Small intestine (tissue), 7 donors: ENCODE data around the gene DHRS2. TPM values are rescaled to one million over a fixed set of nuclear protein-coding genes. Genes with fewer than 3 reads are reported as not detected.
"Not testable (repeated sequence)": the region's sequence is repeated elsewhere in the genome, so short reads cannot be mapped to it uniquely, and the experiment has no call there.

Experiments
- DNase-seq, 2 donors: peaks; one replicate each; pipeline versions ENCODE4 v3.0.0 to v3.0.0-alpha.2; 2013
- FAIRE-seq: peaks from 2 replicates; lab custom pipeline; 2012; peaks lifted over from hg19 to GRCh38; lab: Jason Lieb, UNC
- H3K27ac ChIP-seq, 3 donors: one replicate each; pipeline ENCODE4 v1.5.1; 2013; ENCODE audit warnings: low read length in 2 of 3, mild to moderate bottlenecking in 2 of 3, control low read depth in 1 of 3, inconsistent platforms in 1 of 3, low read depth in 1 of 3, moderate library complexity in 1 of 3
- H3K27me3 ChIP-seq, 3 donors: one replicate each; pipeline ENCODE4 v1.6.1; 2013; ENCODE audit warnings: low read length in 3 of 3, inconsistent platforms in 1 of 3; ENCODE audit not compliant: control insufficient read depth in 3 of 3, insufficient read depth in 3 of 3
- H3K36me3 ChIP-seq, 3 donors: one replicate each; pipeline ENCODE4 v1.6.1; 2013; ENCODE audit warnings: low read length in 3 of 3, inconsistent platforms in 1 of 3, low read depth in 1 of 3, mild to moderate bottlenecking in 1 of 3, moderate library complexity in 1 of 3; ENCODE audit not compliant: control insufficient read depth in 3 of 3, insufficient read depth in 2 of 3
- H3K4me1 ChIP-seq, 3 donors: one replicate each; pipeline ENCODE4 v1.6.1; 2013; ENCODE audit warnings: low read length in 2 of 3, inconsistent platforms in 1 of 3, low read depth in 1 of 3, mild to moderate bottlenecking in 1 of 3, moderate library complexity in 1 of 3; ENCODE audit not compliant: control insufficient read depth in 3 of 3, insufficient read depth in 2 of 3
- H3K4me3 ChIP-seq, 3 donors: one replicate each; pipeline ENCODE4 v1.5.1; 2013; ENCODE audit warnings: low read length in 3 of 3, control low read depth in 1 of 3, inconsistent platforms in 1 of 3, low read depth in 1 of 3, mild to moderate bottlenecking in 1 of 3, moderate library complexity in 1 of 3
- H3K9me3 ChIP-seq, 2 donors: one replicate each; pipeline ENCODE4 v1.6.1; 2013; ENCODE audit warnings: low read depth in 1 of 2, low read length in 1 of 2; ENCODE audit not compliant: control insufficient read depth in 2 of 2, insufficient read depth in 1 of 2
- WGBS, 3 donors: extraction: QIAGEN DNeasy Blood & Tissue Kit; methylation state at CpG; one replicate each; pipeline ENCODE4 v1.1.7; 2013; 5-methylcytosine and 5-hydroxymethylcytosine counted together
- polyA plus RNA-seq, 4 donors: library from polyadenylated mRNA; stranded (reverse) in 3 of 4; unstranded in 1 of 4; fragments of 200-250 nt in 3 of 4; fragments of 120-200 nt in 1 of 4; gene quantifications; one replicate each; pipeline versions ENCODE4 v1.2.1 to v1.2.3, GENCODE V29; 2013
- donor health status: healthy with polysubstance abuse.
- donor health status: control.
- donor health status: control.
- donor health status: Bipolar disorder and iron deficiency.
- donor health status: healthy.

Gene DHRS2
- polyA plus RNA-seq, 4 donors: 0.81 to 1.1 TPM; not detected in 2

- Histone ChIP-seq H3K27ac (peak overlapping the region in 1 of 3 donors; percentile 15), H3K4me3 (no peak overlapping the region), H3K9me3 (peaks cover 0 to 5% of the 10 kb centered on the region in 2 donors), H3K27me3 (no peaks in the 10 kb centered on the region), H3K36me3 (no peaks in the 10 kb centered on the region), H3K4me1 (peaks cover 0 to 18% (median 0%) of the 10 kb centered on the region in 3 donors)
- no peak for FAIRE-seq
- peak in 1 of 2 donors; percentile 63 for DNase-seq
- WGBS, 3 donors: 69 to 77% (median 70%) methylated on average over 4 of the region's 4 CpGs
These were observed 2.9 kb upstream of the DHRS2 start for GRCh38 chr14:23633160-23633701.

DNA sequence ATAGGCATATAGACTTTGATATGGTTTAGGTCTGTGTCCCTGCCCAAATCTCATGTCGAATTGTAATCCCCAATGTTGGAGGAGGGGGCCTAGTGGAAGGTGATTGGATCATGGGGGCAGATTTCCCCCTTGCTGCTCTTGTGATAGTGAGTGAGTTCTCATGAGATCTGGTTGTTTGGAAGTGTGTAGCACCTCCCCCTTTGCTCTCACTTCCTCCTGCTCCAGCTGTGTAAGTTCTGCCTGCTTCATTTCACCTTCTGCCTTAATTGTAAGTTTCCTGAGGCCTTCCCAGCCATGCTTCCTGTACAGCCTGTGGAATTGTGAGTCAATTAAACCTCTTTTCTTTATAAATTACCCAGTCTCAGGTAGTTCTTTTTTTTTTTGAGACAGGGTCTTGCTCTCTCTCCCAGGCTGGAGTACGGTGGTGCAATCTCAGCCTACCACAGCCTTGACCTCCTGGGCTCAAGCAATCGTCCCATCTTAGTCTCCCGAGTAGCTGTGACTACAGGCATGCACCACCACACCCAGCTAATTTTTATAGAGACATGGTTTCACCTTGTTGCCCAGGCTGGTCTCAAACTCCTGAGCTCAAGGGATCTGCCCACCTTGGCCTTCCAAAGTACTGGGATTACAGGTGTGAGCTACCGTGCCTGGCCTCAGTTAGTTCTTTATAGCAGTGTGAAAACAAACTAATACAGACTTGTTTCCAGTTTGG lies 1.3 kb upstream of the DHRS2 start:
- H3K9me3 ChIP-seq, H3K27ac ChIP-seq, H3K36me3 ChIP-seq, H3K4me3 ChIP-seq, H3K27me3 ChIP-seq, DNase-seq, FAIRE-seq: not testable (repeated sequence)
- H3K4me1 ChIP-seq: peaks cover 0 to 18% (median 0%) of the 10 kb centered on the region in 3 donors
- 75 to 84% (median 76%) methylated on average over 5 of the region's 5 CpGs for WGBS, 3 donors

GRCh38 chr14:23637312-23637654 lies 1.1 kb downstream of the DHRS2 start:
- not testable (repeated sequence) for H3K27ac ChIP-seq, H3K27me3 ChIP-seq, H3K4me3 ChIP-seq, DNase-seq, H3K9me3 ChIP-seq, FAIRE-seq, H3K36me3 ChIP-seq
- WGBS, 3 donors: 92 to 98% (median 92%) methylated on average over 4 of the region's 4 CpGs
- H3K4me1 ChIP-seq: peaks cover 0 to 11% (median 0%) of the 10 kb centered on the region in 3 donors

DNA sequence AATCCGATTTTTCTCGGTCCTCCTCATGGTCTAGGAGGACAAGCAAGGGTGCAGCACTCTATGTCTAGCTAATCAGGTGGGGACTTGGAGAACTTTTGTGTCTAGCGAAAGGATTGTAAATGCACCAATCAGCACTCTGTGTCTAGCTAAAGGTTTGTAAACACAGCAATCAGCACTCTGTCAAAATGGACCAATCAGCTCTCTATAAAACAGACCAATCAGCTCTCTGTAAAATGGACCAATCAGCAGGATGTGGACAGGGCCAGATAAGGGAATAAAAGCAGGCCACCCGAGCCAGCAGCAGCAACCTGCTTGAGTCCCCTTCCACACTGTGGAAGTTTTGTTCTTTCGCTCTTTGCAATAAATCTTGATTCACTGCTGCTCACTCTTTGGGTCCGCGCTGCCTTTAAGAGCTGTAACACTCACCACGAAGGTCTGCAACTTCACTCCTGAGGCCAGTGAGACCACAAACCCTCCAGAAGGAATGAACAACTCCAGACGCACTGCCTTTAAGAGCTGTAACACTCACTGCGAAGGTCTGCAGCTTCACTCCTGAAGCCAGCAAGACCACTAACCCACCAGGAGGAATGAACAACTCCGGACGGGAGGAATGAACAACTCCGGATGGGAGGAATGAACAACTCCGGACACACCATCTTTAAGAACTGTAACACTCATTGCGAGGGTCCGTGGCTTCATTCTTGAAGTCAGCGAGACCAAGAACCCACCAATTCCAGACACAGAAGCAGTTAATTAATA lies 1.7 kb downstream of the DHRS2 start:
- not testable (repeated sequence) for H3K9me3 ChIP-seq, FAIRE-seq, H3K4me3 ChIP-seq, H3K27ac ChIP-seq, DNase-seq, H3K27me3 ChIP-seq, H3K36me3 ChIP-seq, H3K4me1 ChIP-seq
- WGBS, 3 donors: 89 to 93% (median 90%) methylated on average over 17 of the region's 17 CpGs

DNA sequence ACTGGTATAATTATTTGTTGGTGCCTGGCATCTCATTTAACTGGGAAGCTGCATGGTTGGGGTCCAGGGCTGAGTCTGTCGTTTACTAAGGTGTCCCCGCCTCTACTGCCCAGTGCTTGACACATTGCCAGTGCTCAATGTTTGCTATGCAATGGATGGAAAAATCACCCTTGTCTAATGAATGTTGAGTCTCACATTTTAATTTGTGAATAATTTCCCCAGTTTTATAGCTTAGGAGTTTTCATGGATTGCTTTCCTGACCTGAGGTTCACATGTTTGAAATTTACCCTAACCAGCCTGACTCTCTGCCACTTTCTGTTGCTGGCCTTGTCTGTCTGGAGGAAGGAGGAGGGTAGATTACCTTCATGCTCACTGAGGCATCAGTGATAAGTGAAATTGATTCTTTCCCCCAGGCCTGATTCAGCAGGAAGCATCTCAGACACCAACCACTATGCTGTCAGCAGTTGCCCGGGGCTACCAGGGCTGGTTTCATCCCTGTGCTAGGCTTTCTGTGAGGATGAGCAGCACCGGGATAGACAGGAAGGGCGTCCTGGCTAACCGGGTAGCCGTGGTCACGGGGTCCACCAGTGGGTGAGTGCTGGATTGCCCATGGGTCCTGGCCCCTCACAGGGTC lies 2.4 kb downstream of the DHRS2 start:
- no peak overlapping the region for H3K27ac ChIP-seq
- peaks cover 0 to 2% (median 0%) of the 10 kb centered on the region in 3 donors for H3K4me1 ChIP-seq
- DNase-seq (no peak), FAIRE-seq (no peak)
- no peaks in the 10 kb centered on the region for H3K36me3 ChIP-seq
- H3K4me3 ChIP-seq: no peak overlapping the region
- WGBS, 3 donors: 84 to 89% (median 88%) methylated on average over 8 of the region's 8 CpGs
- H3K27me3 ChIP-seq: no peaks in the 10 kb centered on the region
- H3K9me3 ChIP-seq: peaks cover 0 to 5% of the 10 kb centered on the region in 2 donors

- WGBS, 3 donors: 90 to 92% (median 92%) methylated on average over 21 of the region's 21 CpGs
- no peak for FAIRE-seq
- Histone ChIP-seq H3K9me3 (peaks cover 0 to 5% of the 10 kb centered on the region in 2 donors), H3K27me3 (no peaks in the 10 kb centered on the region), H3K4me1 (peaks cover 0 to 2% (median 0%) of the 10 kb centered on the region in 3 donors), H3K36me3 (no peaks in the 10 kb centered on the region), H3K4me3 (no peak overlapping the region), H3K27ac (no peak overlapping the region)
- DNase-seq: no peak
These were observed 3.1 kb downstream of the DHRS2 start for GRCh38 chr14:23639048-23639890.

- 86 to 97% (median 95%) methylated on average over 8 of the region's 8 CpGs for WGBS, 3 donors
These were observed 3.8 kb downstream of the DHRS2 start for GRCh38 chr14:23639891-23640523.

More at GRCh38 chr14:23639891-23640523, 3.8 kb downstream of the DHRS2 start:
- peaks cover 0 to 2% (median 0%) of the 10 kb centered on the region in 3 donors for H3K4me1 ChIP-seq
- no peaks in the 10 kb centered on the region for H3K36me3 ChIP-seq
- peaks cover 0 to 5% of the 10 kb centered on the region in 2 donors for H3K9me3 ChIP-seq
- no peak overlapping the region for H3K4me3 ChIP-seq
- no peak for FAIRE-seq
- no peak for DNase-seq
- no peak overlapping the region for H3K27ac ChIP-seq
- no peaks in the 10 kb centered on the region for H3K27me3 ChIP-seq
